PFSK-1 (cell line): ENCODE measurements around the gene HSD17B3.

Source experiments
- POLR2AphosphoS5 ChIP-seq: IDR thresholded peaks from 2 replicates; pipeline ENCODE4 v1.6.1; 2012; ENCODE audit warnings: low read depth, mild to moderate bottlenecking, control low read depth, low read length, moderate library complexity
- REST ChIP-seq, 2 experiments: IDR thresholded peaks; 2 replicates each; pipeline versions ENCODE4 v1.6.1 to v1.8.0; 2011 to 2012; ENCODE audit warnings: low read depth in 2 of 2, low read length in 2 of 2, control low read depth in 1 of 2, inconsistent platforms in 1 of 2, mild to moderate bottlenecking in 1 of 2, moderate library complexity in 1 of 2; ENCODE audit not compliant: insufficient read depth in 1 of 2
- SIN3A ChIP-seq: IDR thresholded peaks from 2 replicates; pipeline ENCODE4 v1.6.1; 2012; ENCODE audit warnings: mild to moderate bottlenecking, low read length, moderate library complexity, borderline replicate concordance; ENCODE audit not compliant: insufficient read depth
- TAF1 ChIP-seq: IDR thresholded peaks from 2 replicates; pipeline ENCODE4 v1.6.1; 2012; ENCODE audit warnings: low read length, control low read depth, borderline replicate concordance; ENCODE audit not compliant: insufficient read depth

DNA sequence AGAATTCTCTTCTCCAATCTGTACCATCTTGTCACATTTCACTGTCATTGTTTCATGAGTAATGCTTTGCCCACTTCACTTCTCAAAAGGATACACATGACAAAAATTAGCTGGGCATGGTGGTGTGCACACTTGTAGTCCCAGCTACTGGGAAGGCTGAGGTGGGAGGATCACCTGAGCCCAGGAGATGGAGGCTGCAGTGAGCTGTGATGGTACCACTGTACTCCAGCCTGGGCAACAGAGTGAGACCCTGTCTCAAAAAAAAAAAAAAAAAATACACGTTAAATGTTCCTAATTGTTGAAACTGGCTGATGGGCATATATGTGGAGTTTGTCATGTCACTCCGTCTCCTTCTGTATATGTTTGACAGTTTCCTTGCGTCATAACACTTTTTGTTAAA is 36.3 kb upstream of the HSD17B3 start:
- TF ChIP-seq REST (IDR thresholded peaks at IDR 0.05; ENCODE audit: insufficient read depth in 1 of 2, low read depth in 2 of 2, low read length in 2 of 2) = no peak
- TF ChIP-seq POLR2AphosphoS5 = no peak
- TF ChIP-seq TAF1 = no peak
- TF ChIP-seq SIN3A = no peak
